Heart left ventricle (tissue), 16 donors: Measurements from ENCODE around the gene AKR1C4. TPM values are rescaled to one million over a fixed set of nuclear protein-coding genes. Genes with fewer than 3 reads are reported as not detected.

Experiments used
- ATAC-seq, 4 donors: fragments of 200-7000 bp; cut with Tn5 transposase; one replicate each; pipeline ENCODE4 v1.9.1; 2020 to 2022; ENCODE audit warnings: moderate library complexity in 4 of 4, mild to moderate bottlenecking in 3 of 4, moderate number of reproducible peaks in 1 of 4
- DNase-seq, 5 donors: peaks; one replicate each; pipeline ENCODE4 v3.0.0-alpha.2; 2020
- H3K27ac ChIP-seq, 12 donors: fragments of 200-600 bp; sonication (generic) in 4 of 12; one replicate each; pipeline versions ENCODE4 v1.5.0 to v1.8.0; 2016 to 2022; ENCODE audit warnings: mild to moderate bottlenecking in 2 of 12
- H3K27me3 ChIP-seq, 9 donors: fragments of 200-600 bp; sonication (generic) in 2 of 9; one replicate each; pipeline versions ENCODE4 v1.5.1 to v1.8.0; 2016 to 2022; ENCODE audit warnings: mild to moderate bottlenecking in 3 of 9
- H3K36me3 ChIP-seq, 9 donors: fragments of 200-600 bp; sonication (generic) in 2 of 9; one replicate each; pipeline versions ENCODE4 v1.5.0 to v1.8.0; 2018 to 2022; ENCODE audit warnings: mild to moderate bottlenecking in 2 of 9
- H3K4me1 ChIP-seq, 12 donors: fragments of 200-600 bp; sonication (generic) in 4 of 12; one replicate each; pipeline versions ENCODE4 v1.5.0 to v1.8.0; 2016 to 2022; ENCODE audit warnings: mild to moderate bottlenecking in 3 of 12
- H3K4me3 ChIP-seq, 12 donors: fragments of 200-600 bp; sonication (generic) in 4 of 12; one replicate each; pipeline versions ENCODE4 v1.5.0 to v1.8.0; 2017 to 2022; ENCODE audit warnings: mild to moderate bottlenecking in 9 of 12, moderate library complexity in 4 of 12
- H3K9me3 ChIP-seq, 12 donors: fragments of 200-600 bp; sonication (generic) in 4 of 12; one replicate each; pipeline versions ENCODE4 v1.5.0 to v1.8.0; 2016 to 2022; ENCODE audit warnings: mild to moderate bottlenecking in 1 of 12
- CTCF ChIP-seq, 12 donors: fragments of 200-600 bp; sonication (generic) in 4 of 12; IDR thresholded peaks; one replicate each; pipeline versions ENCODE4 v1.5.0 to v1.8.0; 2018 to 2022; ENCODE audit warnings: antibody characterized with exemption in 12 of 12, mild to moderate bottlenecking in 5 of 12
- POLR2A ChIP-seq, 2 donors: fragments of 450-650 bp; IDR thresholded peaks; one replicate each; pipeline ENCODE4 v1.6.1; 2017; ENCODE audit warnings: antibody characterized with exemption in 2 of 2, mild to moderate bottlenecking in 2 of 2, moderate library complexity in 2 of 2
- WGBS, 4 donors: extraction: QIAGEN DNeasy Blood & Tissue Kit in 2 of 4; methylation state at CpG; one replicate each; pipeline versions ENCODE4 v1.1.5 to v1.1.7; 2013 to 2018; 5-methylcytosine and 5-hydroxymethylcytosine counted together
- intact Hi-C, 10 donors: fragments of 100-400 bp; cut with DNase I; formaldehyde crosslinking; loops; one replicate each; pipeline versions ENCODE4 v1.11.1 to v1.14.2; 2022
- polyA plus RNA-seq, 2 donors: library from polyadenylated mRNA; stranded (reverse); fragments of 200-250 nt; gene quantifications; one replicate each; pipeline ENCODE4 v1.2.3, GENCODE V29; 2013
- total RNA-seq, 9 donors: library from RNA; depleted of rRNA in 2 of 9; stranded (reverse); fragments of >200 nt in 2 of 9; fragmentation: NEBNext Ultra II Directional in 3 of 9; extraction: Animal tissue kit (Norgen Biotek cat#: 25700) in 3 of 9; gene quantifications; one replicate each; pipeline versions ENCODE4 v1.1.0 to v1.2.4, GENCODE V29; 2016 to 2023
- donor health status: ischemic (EF 13 %, LVEDD 7.1; RV severe dilation, severe dysfunction).
- donor health status: healthy with polysubstance abuse.
- donor health status: DM: no; HTN: yes; CAD: no.
- donor health status: DM: no; HTN: no; CAD: no.
- donor health status: ischemic (EF 25% LVEDD 6.9; RV normal size, moderate dysfunction).
- donor health status: ischemic (EF 25% LVEDD 5.7; RV mildly dilated, moderate dysfunction).
- donor health status: healthy.
- donor health status: DM: yes; HTN: yes; CAD: no.
- donor health status: ischemic (EF 35%, LVEDD 5.7; RV mildly dilated, moderate dysfunction).
- donor health status: nonischemic (EF 11% LVEDD 7.7; RV severe dilation, severe dysfunction).
- donor health status: DM: yes; HTN: yes; CAD: no.
- donor health status: PGD.
- donor health status: ischemic (EF 29% LVEDD 5.4; RV normal size, mild dysfunction).
- donor health status: nonischemic (EF 23%, LVEDD 6.1; RV moderate dilation, normal function).

Gene AKR1C4
- total and polyA plus RNA-seq, 11 donors = not detected

DNA sequence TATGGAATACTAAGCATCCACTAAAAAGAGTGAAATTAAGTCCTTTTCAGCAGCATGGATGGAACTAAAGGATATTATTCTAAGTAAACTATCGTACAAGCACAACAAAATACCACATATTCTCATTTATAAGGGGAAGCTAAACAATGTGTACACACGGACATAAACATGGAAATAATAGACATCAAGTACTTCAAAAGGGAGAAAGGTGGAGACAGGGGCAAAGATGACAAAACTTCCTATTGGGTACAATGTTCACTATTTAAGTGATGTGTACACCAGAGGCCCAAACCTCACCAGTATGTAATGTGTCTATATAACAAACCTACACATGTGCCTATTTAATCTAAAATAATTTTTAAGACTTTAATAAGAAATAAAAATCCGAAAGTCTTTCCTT, 2.2 kb upstream of the AKR1C4 start:
- Histone ChIP-seq H3K27ac (no peak overlapping the region), H3K4me3 (no peak overlapping the region), H3K4me1 (no peaks in the 10 kb centered on the region), H3K36me3 (no peaks in the 10 kb centered on the region), H3K27me3 (no peaks in the 10 kb centered on the region), H3K9me3 (no peaks in the 10 kb centered on the region)
- 84 to 89% (median 88%) methylated on average over 3 of the region's 3 CpGs for WGBS, 4 donors
- intact Hi-C loops = no loop called here
- TF ChIP-seq POLR2A (IDR thresholded peaks at IDR 0.05) = no peak
- no peak for TF ChIP-seq CTCF (IDR thresholded peaks at IDR 0.05)
- DNase-seq (no peak), ATAC-seq (no peak)

DNA sequence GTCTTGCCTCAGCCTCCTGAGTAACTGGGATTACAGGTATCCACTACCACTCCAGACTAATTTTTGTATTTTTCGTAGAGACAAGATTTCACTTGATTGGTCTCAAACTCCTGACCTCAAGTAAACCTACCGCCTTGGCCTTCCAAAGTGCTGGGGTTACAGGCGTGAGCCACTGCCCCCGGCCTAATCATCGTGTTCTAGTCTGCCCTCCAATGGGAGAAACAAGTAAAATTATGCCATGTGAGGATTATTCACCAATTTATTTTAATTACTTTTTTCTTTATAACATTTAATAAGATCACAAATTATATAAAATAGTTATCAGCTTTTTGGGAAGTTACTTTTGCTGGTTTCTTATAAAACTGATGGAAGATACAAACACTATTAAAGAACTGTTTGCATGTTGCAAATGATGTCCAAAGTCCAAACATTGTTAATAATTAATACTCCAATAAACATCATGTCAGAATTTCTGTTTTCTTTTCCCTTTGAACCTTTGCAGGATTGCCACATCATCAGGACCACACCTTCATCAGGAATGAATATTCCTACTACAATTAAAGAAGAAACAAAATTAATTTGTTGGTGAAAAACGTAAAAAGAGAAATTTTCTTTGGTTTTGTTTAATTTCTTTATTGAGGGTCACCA, 786 bp upstream of the AKR1C4 start:
- Histone ChIP-seq H3K4me3 (no peak overlapping the region), H3K9me3 (peaks cover 0 to 3% (median 0%) of the 10 kb centered on the region in 12 donors), H3K27ac (no peak overlapping the region), H3K4me1 (no peaks in the 10 kb centered on the region), H3K27me3 (no peaks in the 10 kb centered on the region), H3K36me3 (no peaks in the 10 kb centered on the region)
- ATAC-seq (no peak), DNase-seq (no peak)
- no peak for TF ChIP-seq POLR2A (IDR thresholded peaks at IDR 0.05)
- no peak for TF ChIP-seq CTCF (IDR thresholded peaks at IDR 0.05)
- intact Hi-C loops = no loop called here
- WGBS, 4 donors = 79 to 82% (median 82%) methylated on average over 6 of the region's 6 CpGs

GRCh38 chr10:5198386-5198785, 1.7 kb downstream of the AKR1C4 start:
- DNase-seq = no peak
- intact Hi-C loops = no loop called here
- TF ChIP-seq POLR2A (IDR thresholded peaks at IDR 0.05) (no peak), CTCF (IDR thresholded peaks at IDR 0.05) (no peak)
- no peaks in the 10 kb centered on the region for H3K4me1 ChIP-seq
- 55 to 78% (median 68%) methylated on average over 3 of the region's 3 CpGs for WGBS, 4 donors
- H3K27me3 ChIP-seq = no peaks in the 10 kb centered on the region
- no peak overlapping the region for H3K27ac ChIP-seq
- H3K4me3 ChIP-seq = no peak overlapping the region
- peaks cover 0 to 28% (median 8%) of the 10 kb centered on the region in 12 donors for H3K9me3 ChIP-seq
- H3K36me3 ChIP-seq = no peaks in the 10 kb centered on the region
- no peak for ATAC-seq

GRCh38 chr10:5199398-5199797, 2.8 kb downstream of the AKR1C4 start:
- 77 to 84% (median 80%) methylated on average over 8 of the region's 8 CpGs for WGBS, 4 donors
- Histone ChIP-seq H3K9me3 (peaks cover 0 to 37% (median 9%) of the 10 kb centered on the region in 12 donors), H3K4me3 (no peak overlapping the region), H3K4me1 (no peaks in the 10 kb centered on the region), H3K36me3 (no peaks in the 10 kb centered on the region), H3K27ac (no peak overlapping the region), H3K27me3 (no peaks in the 10 kb centered on the region)
- TF ChIP-seq POLR2A (IDR thresholded peaks at IDR 0.05) (no peak), CTCF (IDR thresholded peaks at IDR 0.05) (no peak)
- intact Hi-C loops = no loop called here
- no peak for ATAC-seq
- no peak for DNase-seq
